LNCAP (cell line): ENCODE data around the gene CUL1.

Source experiments
- TF ChIP-seq, protein P1 (sequence below): fragments of 450-650 bp; IDR thresholded peaks from 2 replicates; pipeline ENCODE4 v1.5.1; 2017; ENCODE audit warnings: mild to moderate bottlenecking

Gene CUL1

DNA sequence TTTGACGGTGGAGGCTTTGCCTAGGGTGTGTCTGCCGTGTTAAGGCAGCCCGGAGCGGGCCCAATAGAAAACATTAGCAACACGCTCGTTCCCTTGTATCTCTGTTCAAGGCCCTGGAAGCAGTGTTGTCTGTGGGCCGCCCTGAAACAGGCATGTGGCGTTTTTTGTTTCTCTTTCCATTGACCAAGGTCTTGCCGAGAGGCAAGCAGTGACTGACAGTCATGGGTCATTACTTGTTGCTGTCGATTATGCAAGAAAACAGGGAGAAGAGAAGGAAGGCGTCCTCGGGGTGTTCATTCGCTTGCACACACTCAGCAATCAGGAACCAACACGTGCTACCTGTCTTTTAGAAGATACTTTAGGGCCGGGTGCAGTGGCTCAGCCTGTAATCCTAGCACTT is 92.8 kb downstream of the CUL1 start:
- TF ChIP-seq, protein P1, sequence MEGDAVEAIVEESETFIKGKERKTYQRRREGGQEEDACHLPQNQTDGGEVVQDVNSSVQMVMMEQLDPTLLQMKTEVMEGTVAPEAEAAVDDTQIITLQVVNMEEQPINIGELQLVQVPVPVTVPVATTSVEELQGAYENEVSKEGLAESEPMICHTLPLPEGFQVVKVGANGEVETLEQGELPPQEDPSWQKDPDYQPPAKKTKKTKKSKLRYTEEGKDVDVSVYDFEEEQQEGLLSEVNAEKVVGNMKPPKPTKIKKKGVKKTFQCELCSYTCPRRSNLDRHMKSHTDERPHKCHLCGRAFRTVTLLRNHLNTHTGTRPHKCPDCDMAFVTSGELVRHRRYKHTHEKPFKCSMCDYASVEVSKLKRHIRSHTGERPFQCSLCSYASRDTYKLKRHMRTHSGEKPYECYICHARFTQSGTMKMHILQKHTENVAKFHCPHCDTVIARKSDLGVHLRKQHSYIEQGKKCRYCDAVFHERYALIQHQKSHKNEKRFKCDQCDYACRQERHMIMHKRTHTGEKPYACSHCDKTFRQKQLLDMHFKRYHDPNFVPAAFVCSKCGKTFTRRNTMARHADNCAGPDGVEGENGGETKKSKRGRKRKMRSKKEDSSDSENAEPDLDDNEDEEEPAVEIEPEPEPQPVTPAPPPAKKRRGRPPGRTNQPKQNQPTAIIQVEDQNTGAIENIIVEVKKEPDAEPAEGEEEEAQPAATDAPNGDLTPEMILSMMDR, result no peak

DNA sequence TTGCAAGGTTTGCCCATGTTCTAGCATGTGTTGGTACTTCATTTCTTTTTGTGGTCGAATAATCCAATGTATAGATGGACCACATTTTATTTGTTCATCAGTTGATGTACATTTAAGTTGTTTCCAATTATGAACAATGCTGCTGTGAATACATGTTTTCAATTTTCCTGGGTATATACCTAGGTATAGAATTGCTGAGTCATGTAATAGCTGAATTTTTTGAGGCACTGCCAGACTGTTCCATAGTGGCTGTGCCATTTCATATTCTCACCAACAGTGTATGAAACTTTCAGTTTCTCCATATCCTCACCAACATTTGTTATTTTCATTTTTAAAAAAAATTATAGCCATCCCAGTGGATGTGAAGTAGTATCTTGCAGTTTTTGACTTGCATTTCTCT is 94.9 kb downstream of the CUL1 start:
- TF ChIP-seq, protein P1, result no peak

DNA sequence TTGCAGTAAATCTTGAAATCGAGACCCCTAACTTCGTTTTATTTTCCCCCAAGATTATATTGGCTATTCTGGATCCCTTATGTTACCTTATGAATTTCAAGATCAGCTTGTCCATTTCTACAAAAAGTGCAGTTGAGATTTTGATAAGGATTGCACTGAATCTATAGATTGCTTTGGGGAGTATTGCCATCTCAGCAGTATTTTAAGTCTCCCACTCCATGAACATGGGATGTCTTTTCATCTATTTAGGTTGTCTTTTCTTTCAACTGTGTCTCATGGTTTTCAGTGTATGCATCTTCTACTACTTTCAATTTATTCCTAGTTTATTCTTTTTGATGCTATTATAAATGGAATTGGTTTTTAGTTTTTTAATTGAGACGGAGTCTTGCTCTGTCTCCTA is 95.8 kb downstream of the CUL1 start:
- TF ChIP-seq, protein P1, result no peak

DNA sequence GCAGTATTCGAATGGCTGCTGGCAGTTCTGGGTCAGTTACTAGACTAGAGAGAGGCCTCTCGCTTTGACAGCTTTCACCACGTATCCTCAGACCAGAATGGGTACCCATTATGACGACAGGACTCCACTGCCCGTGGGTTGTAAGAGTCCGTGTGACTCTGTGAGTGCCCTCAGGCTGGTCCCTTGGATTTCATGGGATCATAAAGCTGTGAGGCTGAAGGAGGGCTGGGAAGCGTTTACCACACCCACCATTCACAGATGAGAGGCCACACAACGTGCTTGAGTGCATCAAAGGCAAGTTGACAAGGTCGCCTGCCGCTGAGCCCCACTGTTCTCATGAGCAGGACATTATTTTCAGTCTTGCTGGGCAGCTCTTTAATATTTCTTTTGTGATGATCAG is 98.1 kb downstream of the CUL1 start:
- TF ChIP-seq, protein P1, result no peak

DNA sequence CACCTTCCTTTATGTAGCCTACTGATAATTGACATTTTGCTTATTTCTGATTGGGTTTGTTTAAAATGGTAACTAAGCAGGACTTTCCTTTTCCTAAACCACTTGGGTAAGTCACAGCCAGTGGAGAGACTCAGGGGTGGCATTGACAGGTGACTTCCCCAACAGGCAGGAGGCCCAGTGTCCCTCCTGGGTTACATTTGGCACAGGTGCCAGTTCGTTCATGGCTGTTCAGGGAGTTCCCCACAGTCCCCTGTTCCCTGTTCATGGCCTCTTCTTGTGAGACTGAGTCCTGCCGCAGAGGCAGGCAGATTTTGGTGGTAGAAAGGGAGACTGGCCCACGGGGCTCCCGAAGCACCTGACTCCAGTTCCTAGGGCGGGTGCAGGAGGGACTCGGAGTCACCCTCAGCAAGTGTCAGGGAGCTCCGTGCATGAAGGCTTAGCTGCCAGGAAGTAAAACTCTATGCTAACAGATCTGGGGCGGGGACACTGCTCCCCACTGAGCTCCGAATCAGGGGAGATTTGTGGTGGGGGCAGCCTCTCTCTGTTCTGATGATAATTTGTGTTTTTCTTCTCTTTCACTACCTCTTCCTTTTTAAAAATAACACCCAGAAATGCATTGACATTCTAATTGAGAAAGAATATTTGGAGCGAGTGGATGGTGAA is 101.3 kb downstream of the CUL1 start:
- TF ChIP-seq, protein P1, result no peak

DNA sequence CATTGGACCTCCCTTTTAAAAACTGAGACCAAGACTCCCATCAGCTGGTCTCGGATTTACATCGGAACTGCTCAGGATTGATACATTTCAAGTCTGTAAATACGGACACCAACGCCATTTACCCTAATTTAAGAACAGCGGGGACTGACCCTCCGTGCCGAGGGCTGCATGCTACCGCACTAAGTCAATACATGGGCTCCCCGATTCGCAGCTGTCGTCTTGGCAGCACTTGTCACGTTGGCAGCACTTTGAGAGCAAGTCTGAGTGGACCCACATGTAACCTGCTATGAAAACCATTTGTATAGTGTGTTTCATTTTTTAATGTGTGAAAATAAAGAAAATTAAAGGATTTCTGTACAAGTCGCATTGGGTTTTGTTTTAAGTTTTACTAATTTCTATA is 102.0 kb downstream of the CUL1 start:
- TF ChIP-seq, protein P1, result no peak

DNA sequence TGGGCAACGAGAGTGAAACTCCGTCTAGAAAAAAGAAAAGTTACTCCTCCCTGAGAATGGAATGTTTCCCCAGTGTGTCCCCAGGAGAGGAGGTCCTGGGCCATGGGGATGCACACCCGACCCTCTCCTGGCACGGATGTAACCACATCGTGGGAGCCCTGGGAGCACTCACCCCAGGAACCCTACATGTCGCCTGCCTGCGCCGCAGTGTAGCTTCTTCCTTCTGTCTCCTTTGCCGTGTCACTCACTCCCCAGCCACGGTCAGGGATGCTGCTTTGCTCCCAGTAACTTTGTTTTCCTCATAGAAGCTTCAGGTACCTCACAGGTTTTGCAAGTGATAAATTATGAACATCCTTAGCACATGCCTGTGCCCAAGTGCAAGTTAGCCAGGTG is 103.4 kb downstream of the CUL1 start:
- TF ChIP-seq, protein P1, result no peak

DNA sequence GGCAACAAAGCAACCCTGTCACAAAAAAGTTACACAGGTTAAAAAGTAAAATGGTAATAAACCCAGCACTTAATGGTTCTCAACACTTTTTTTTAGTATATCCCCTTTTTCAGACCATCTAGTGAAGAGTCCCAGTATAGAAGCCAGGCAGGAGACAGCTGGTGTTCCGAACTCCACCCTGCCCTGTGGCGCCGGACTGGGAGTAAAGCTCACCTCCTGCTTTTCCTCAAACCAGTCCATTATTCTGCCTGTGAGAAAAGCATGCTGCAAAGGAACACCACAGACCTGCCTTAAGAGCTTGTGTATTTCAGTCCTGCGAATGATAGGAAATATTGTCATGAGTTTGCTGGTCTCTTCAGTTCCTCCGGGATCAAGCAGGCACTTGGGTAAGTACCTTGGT is 104.4 kb downstream of the CUL1 start:
- TF ChIP-seq, protein P1, result no peak
